OCI-M1 (cell line): ENCODE data around the gene PODXL2.
"Not testable (repeated sequence)": the region's sequence is repeated elsewhere in the genome, so short reads cannot be mapped to it uniquely, and the experiment has no call there.

Experiments
- DNase-seq: peaks from one replicate; lab custom pipeline; 2025; lab: John Stamatoyannopoulos, UW

Gene PODXL2

GRCh38 chr3:127628788-127629466 is at the start of gene PODXL2:
Gene PODXL2, plus strand, starts transcription at chr3:127629185. Its CDS starts 35 bp downstream, at chr3:127629220.
- DNase-seq, result no peak

GRCh38 chr3:127580327-127581060 is 48.5 kb upstream of the PODXL2 start:
- DNase-seq, result no peak

GRCh38 chr3:127584734-127585133 is 44.3 kb upstream of the PODXL2 start:
- DNase-seq, result no peak

- DNase-seq, result no peak
These were observed 43.7 kb upstream of the PODXL2 start for GRCh38 chr3:127585163-127585812.

- DNase-seq, result no peak
These were observed 43.1 kb upstream of the PODXL2 start for GRCh38 chr3:127585813-127586413.

GRCh38 chr3:127587876-127588275 is 41.1 kb upstream of the PODXL2 start:
- DNase-seq, result no peak

GRCh38 chr3:127588806-127589577 is 40.0 kb upstream of the PODXL2 start:
- DNase-seq, result peak; percentile 44

GRCh38 chr3:127589600-127590281 is 39.2 kb upstream of the PODXL2 start:
- peak; percentile 42 for DNase-seq

- DNase-seq, result no peak
These were observed 38.7 kb upstream of the PODXL2 start for GRCh38 chr3:127590282-127590592.

GRCh38 chr3:127590593-127591465 is 38.2 kb upstream of the PODXL2 start, which contains the start of gene TPRA1:
Gene TPRA1, minus strand, starts transcription at chr3:127590733. Its CDS starts 10,587 bp downstream, at chr3:127580146.
- DNase-seq, result peak; percentile 99

GRCh38 chr3:127593178-127593577 is 35.8 kb upstream of the PODXL2 start:
- DNase-seq, result no peak

GRCh38 chr3:127595303-127595702 is 33.7 kb upstream of the PODXL2 start:
- DNase-seq, result peak; percentile 29

GRCh38 chr3:127597020-127597771 is 31.8 kb upstream of the PODXL2 start:
- peak; percentile 48 for DNase-seq

- no peak for DNase-seq
These were observed 30.0 kb upstream of the PODXL2 start for GRCh38 chr3:127598841-127599570.

GRCh38 chr3:127600749-127601456 is 28.1 kb upstream of the PODXL2 start:
- DNase-seq, result no peak

- DNase-seq, result no peak
These were observed 24.9 kb upstream of the PODXL2 start for GRCh38 chr3:127604035-127604434.

GRCh38 chr3:127604546-127605165 is 24.3 kb upstream of the PODXL2 start:
- DNase-seq, result no peak

GRCh38 chr3:127605547-127605946 is 23.4 kb upstream of the PODXL2 start:
- not testable (repeated sequence) for DNase-seq
